Esophagus muscularis mucosa (tissue), 4 donors: ENCODE results near the gene PBX4. TPM values are rescaled to one million over a fixed set of nuclear protein-coding genes. Genes with fewer than 3 reads are reported as not detected.

ENCODE experiments used
- DNase-seq: peaks from one replicate; pipeline ENCODE4 v3.0.0-alpha.2; 2017; ENCODE audit errors: extremely low spot score
- H3K27ac ChIP-seq, 4 donors: fragments of 200-600 bp; sonication (generic); replicated peaks in 1 of 4; 1 replicate in 3 of 4; 2 replicates in 1 of 4; pipeline ENCODE4 v1.5.1; 2016 to 2019; ENCODE audit warnings: mild to moderate bottlenecking in 1 of 4
- H3K27me3 ChIP-seq, 4 donors: fragments of 200-600 bp; sonication (generic); one replicate each; pipeline versions ENCODE4 v1.5.1 to v1.6.0; 2016 to 2019
- H3K36me3 ChIP-seq, 4 donors: fragments of 200-600 bp; sonication (generic); one replicate each; pipeline ENCODE4 v1.5.1; 2016 to 2019
- H3K4me1 ChIP-seq, 4 donors: fragments of 200-600 bp; sonication (generic); one replicate each; pipeline ENCODE4 v1.5.1; 2016 to 2019
- H3K4me3 ChIP-seq, 4 donors: fragments of 200-600 bp; sonication (generic); 1 replicate in 2 of 4; 2 replicates in 2 of 4; pipeline ENCODE4 v1.5.1; 2016 to 2019; ENCODE audit warnings: mild to moderate bottlenecking in 4 of 4, moderate library complexity in 1 of 4
- H3K9me3 ChIP-seq, 4 donors: fragments of 200-600 bp; sonication (generic); 1 replicate in 3 of 4; 2 replicates in 1 of 4; pipeline ENCODE4 v1.5.1; 2016 to 2019
- CTCF ChIP-seq, 3 experiments: fragments of 200-600 bp in 2 of 3; fragments of 450-650 bp in 1 of 3; sonication (generic) in 2 of 3; IDR thresholded peaks; one replicate each; pipeline ENCODE4 v1.5.1; 2017 to 2019; ENCODE audit warnings: antibody characterized with exemption in 3 of 3, mild to moderate bottlenecking in 2 of 3, moderate library complexity in 1 of 3
- EP300 ChIP-seq: sonication (generic); formaldehyde crosslinking; IDR thresholded peaks from one replicate; pipeline ENCODE4 v1.6.1; 2017; ENCODE audit warnings: antibody characterized with exemption
- POLR2A ChIP-seq: fragments of 450-650 bp; IDR thresholded peaks from one replicate; pipeline ENCODE4 v1.6.1; 2017; ENCODE audit warnings: antibody characterized with exemption, moderate library complexity, mild to moderate bottlenecking, low read depth
- POLR2AphosphoS5 ChIP-seq, 2 donors: sonication (generic); formaldehyde crosslinking; IDR thresholded peaks; one replicate each; pipeline ENCODE4 v1.6.1; 2017; ENCODE audit warnings: antibody characterized with exemption in 2 of 2
- WGBS: methylation state at CpG from one replicate; pipeline ENCODE4 v1.1.5; 2018; 5-methylcytosine and 5-hydroxymethylcytosine counted together
- intact Hi-C: fragments of 100-400 bp; cut with DNase I; formaldehyde crosslinking; loops from one replicate; pipeline ENCODE4 v1.15.1; 2023
- total RNA-seq, 4 donors: library from RNA; depleted of rRNA; stranded (reverse); fragments of >200 nt; gene quantifications; one replicate each; pipeline versions ENCODE4 v1.1.0 to v1.2.1, GENCODE V29; 2016

Gene PBX4
- total RNA-seq, 4 donors from 2014 or later: 0.66 to 3.7 (median 0.98) TPM; not detected in 1

GRCh38 chr19:19541616-19542015 is 76.9 kb downstream of the PBX4 start:
- TF ChIP-seq CTCF (IDR thresholded peaks at IDR 0.05) (no peak), POLR2AphosphoS5 (IDR thresholded peaks at IDR 0.05) (no peak), POLR2A (no peak), EP300 (no peak)
- intact Hi-C loops: no loop called here
- H3K4me1 ChIP-seq: peaks cover 26 to 47% (median 41%) of the 10 kb centered on the region in 4 donors
- H3K27ac ChIP-seq: no peak overlapping the region
- no peak for DNase-seq
- no peak overlapping the region for H3K4me3 ChIP-seq
- H3K27me3 ChIP-seq: peaks cover 13 to 96% (median 51%) of the 10 kb centered on the region in 4 donors
- no peaks in the 10 kb centered on the region for H3K36me3 ChIP-seq
- peaks cover 0 to 4% (median 0%) of the 10 kb centered on the region in 4 donors for H3K9me3 ChIP-seq
- 84% methylated on average over 12 of the region's 16 CpGs for WGBS

- Histone ChIP-seq H3K4me1 (peaks cover 26 to 47% (median 41%) of the 10 kb centered on the region in 4 donors), H3K4me3 (peak overlapping the region; percentile 4 to 44 (median 26)), H3K36me3 (peaks cover 0 to under 1% (median under 1%) of the 10 kb centered on the region in 4 donors), H3K9me3 (peaks cover 0 to 4% (median 0%) of the 10 kb centered on the region in 4 donors), H3K27me3 (peaks cover 13 to 91% (median 51%) of the 10 kb centered on the region in 4 donors), H3K27ac (no peak overlapping the region)
- 2% methylated on average over 26 of the region's 45 CpGs for WGBS
- intact Hi-C loops: no loop called here
- DNase-seq: no peak
- TF ChIP-seq POLR2A: no peak
- no peak for TF ChIP-seq POLR2AphosphoS5 (IDR thresholded peaks at IDR 0.05)
- no peak for TF ChIP-seq CTCF (IDR thresholded peaks at IDR 0.05)
- TF ChIP-seq EP300: no peak
Observed at GRCh38 chr19:19540715-19541515, 77.6 kb downstream of the PBX4 start.

DNA sequence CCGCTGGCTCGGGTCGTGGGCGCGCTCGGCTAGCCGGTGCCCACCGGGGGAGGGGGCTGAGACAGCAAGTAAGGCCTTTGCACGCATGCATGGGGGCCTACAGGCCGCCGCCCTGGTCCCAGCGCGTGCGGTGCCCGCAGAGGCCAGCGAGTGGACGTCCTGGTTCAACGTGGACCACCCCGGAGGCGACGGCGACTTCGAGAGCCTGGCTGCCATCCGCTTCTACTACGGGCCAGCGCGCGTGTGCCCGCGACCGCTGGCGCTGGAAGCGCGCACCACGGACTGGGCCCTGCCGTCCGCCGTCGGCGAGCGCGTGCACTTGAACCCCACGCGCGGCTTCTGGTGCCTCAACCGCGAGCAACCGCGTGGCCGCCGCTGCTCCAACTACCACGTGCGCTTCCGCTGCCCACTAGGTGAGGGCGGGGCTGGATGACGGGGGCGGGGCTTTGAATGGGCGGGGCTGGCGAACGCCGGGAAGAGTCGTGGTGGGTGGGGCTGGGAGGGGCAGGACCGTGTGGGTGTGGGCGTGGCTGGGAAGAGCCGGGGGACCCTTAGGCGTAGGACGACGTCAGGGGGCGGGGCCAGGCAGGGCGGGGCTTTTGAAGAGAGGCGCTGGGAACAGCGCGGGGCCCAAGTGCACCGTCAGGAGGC is 78.3 kb downstream of the PBX4 start:
- H3K9me3 ChIP-seq: peaks cover 0 to 4% (median 0%) of the 10 kb centered on the region in 4 donors
- peaks cover 0 to 7% (median 6%) of the 10 kb centered on the region in 4 donors for H3K36me3 ChIP-seq
- H3K4me3 ChIP-seq: peak overlapping the region; percentile 4 to 44 (median 26)
- H3K27ac ChIP-seq: no peak overlapping the region
- H3K27me3 ChIP-seq: peaks cover 13 to 83% (median 51%) of the 10 kb centered on the region in 4 donors
- TF ChIP-seq EP300: no peak
- TF ChIP-seq CTCF (IDR thresholded peaks at IDR 0.05): no peak
- no peak for TF ChIP-seq POLR2A
- no peak for TF ChIP-seq POLR2AphosphoS5 (IDR thresholded peaks at IDR 0.05)
- H3K4me1 ChIP-seq: peaks cover 26 to 47% (median 41%) of the 10 kb centered on the region in 4 donors
- no peak for DNase-seq
- intact Hi-C loops: no loop called here
- WGBS: 7% methylated on average over 40 of the region's 74 CpGs

DNA sequence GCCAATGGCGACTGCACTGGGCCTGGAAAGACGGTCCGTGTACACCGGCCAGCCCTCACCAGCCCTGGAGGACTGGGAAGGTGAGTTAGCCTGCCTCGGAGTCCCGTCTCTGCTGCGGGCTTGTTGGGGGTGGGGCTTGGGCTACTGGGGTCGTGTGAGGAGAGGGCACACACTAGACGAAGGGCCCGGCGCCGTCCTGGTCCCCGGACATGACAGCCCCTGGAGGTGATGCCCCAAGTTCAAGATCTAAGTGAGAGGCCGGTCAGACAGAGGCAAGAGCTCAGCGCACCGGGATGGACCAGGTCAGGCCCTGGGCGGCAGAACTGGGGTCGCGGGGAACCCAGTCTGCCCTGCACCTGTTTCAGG is 78.8 kb downstream of the PBX4 start:
- no peak for DNase-seq
- WGBS: 40% methylated on average over 1 of the region's 19 CpGs
- intact Hi-C loops: no loop called here
- no peak overlapping the region for H3K27ac ChIP-seq
- H3K27me3 ChIP-seq: peaks cover 13 to 78% (median 51%) of the 10 kb centered on the region in 4 donors
- H3K36me3 ChIP-seq: peaks cover 0 to 9% (median 6%) of the 10 kb centered on the region in 4 donors
- H3K9me3 ChIP-seq: peaks cover 0 to 4% (median 0%) of the 10 kb centered on the region in 4 donors
- no peak overlapping the region for H3K4me3 ChIP-seq
- H3K4me1 ChIP-seq: peaks cover 26 to 47% (median 41%) of the 10 kb centered on the region in 4 donors
- no peak for TF ChIP-seq CTCF (IDR thresholded peaks at IDR 0.05)
- no peak for TF ChIP-seq EP300
- TF ChIP-seq POLR2A: no peak
- no peak for TF ChIP-seq POLR2AphosphoS5 (IDR thresholded peaks at IDR 0.05)
